ENCODE measurements around the gene UTP20. TPM values are rescaled to one million over a fixed set of nuclear protein-coding genes. Genes with fewer than 3 reads are reported as not detected.
A peak's percentile ranks its signal among the peaks of the same experiment; 100 is the strongest.

UTP20 gene
- polyA plus RNA-seq, 2 of the 4 experiments (the other 2 are of a cell fraction) = 12.6 to 34.6 TPM

DNA sequence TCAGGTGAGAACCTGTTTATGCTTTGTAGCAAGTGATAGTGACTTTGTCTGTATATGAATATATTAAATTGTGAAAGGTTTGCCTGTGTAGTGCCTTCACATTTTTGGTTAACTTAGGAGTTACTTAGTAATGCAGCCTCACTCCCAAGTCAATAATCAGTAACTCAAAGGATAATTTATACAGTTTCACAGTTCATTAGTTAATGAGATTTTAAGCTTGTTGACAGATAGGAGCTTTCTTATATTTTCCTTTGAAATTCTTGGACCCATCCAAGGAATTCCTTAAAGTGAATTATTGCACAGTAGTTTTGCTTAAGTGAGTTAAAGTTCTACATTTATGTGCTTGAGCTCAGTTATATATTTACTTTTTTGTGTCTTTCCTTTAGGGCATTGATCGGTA is 50.7 kb downstream of the UTP20 start:
- FAIRE-seq (no peak), ATAC-seq (no peak), DNase-seq (ENCODE audit: low read depth in 1 of 2, low spot score in 1 of 2) (no peak)
- H3K9me3 ChIP-seq = no peaks in the 10 kb centered on the region
- TF ChIP-seq SREBF2 (IDR thresholded peaks at IDR 0.05) (no peak), CHD4 (IDR thresholded peaks at IDR 0.05; ENCODE audit: borderline replicate concordance) (no peak), RFX5 (IDR thresholded peaks at IDR 0.05) (no peak), FOXS1 (CRISPR knock-in tag; IDR thresholded peaks at IDR 0.05) (no peak)
- TF ChIP-seq, protein P1, sequence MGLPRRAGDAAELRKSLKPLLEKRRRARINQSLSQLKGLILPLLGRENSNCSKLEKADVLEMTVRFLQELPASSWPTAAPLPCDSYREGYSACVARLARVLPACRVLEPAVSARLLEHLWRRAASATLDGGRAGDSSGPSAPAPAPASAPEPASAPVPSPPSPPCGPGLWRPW (IDR thresholded peaks at IDR 0.05) = no peak
- H3K27ac ChIP-seq = no peak overlapping the region
- H3K4me1 ChIP-seq = no peaks in the 10 kb centered on the region
- 86% methylated on average over 1 of the region's 1 CpG for WGBS (ENCODE audit: missing lambda C conversion rate)
- H3K4me3 ChIP-seq = no peak overlapping the region
- CTCF ChIA-PET = interaction anchor here (1.3 kb wide), 1 partner anchor 503 kb away, joined by 5 read pairs; no protein-coding TSS in a partner anchor
- H3K4me2 ChIP-seq = no peak overlapping the region
- POLR2A ChIA-PET = no interaction called here

DNA sequence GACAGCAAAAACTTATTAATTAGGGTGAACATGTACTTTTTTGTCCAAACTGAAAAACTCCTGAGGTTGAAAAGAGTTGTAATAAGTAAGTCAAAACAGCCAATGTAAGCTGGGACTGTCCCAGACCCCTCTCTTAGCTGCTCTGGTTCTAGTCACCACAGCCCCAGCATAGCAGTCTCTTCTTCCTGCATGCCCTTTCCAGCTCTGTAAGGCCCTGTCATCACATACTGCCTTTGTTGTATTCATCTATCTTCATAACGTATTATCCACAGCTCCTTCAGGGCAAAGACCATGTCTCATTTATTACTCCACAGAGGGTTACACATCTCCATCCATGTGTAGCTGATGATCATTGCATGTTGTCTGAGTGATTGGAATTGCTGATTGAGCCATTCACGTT is 56.5 kb downstream of the UTP20 start:
- TF ChIP-seq, protein P1 (IDR thresholded peaks at IDR 0.05) = no peak
- TF ChIP-seq, protein P2, sequence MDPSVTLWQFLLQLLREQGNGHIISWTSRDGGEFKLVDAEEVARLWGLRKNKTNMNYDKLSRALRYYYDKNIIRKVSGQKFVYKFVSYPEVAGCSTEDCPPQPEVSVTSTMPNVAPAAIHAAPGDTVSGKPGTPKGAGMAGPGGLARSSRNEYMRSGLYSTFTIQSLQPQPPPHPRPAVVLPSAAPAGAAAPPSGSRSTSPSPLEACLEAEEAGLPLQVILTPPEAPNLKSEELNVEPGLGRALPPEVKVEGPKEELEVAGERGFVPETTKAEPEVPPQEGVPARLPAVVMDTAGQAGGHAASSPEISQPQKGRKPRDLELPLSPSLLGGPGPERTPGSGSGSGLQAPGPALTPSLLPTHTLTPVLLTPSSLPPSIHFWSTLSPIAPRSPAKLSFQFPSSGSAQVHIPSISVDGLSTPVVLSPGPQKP (IDR thresholded peaks at IDR 0.05; ENCODE audit: low read depth, low read length) = no peak
- TF ChIP-seq ZFP36 (IDR thresholded peaks at IDR 0.05; ENCODE audit: borderline replicate concordance, partially characterized antibody) = no peak
- no peak for TF ChIP-seq HOXB13 (CRISPR knock-in tag; IDR thresholded peaks at IDR 0.05; ENCODE audit: low read depth)
- TF ChIP-seq TFCP2L1 (CRISPR knock-in tag; IDR thresholded peaks at IDR 0.05) = no peak
- TF ChIP-seq EHF (CRISPR knock-in tag; IDR thresholded peaks at IDR 0.05) = no peak
- no peak for TF ChIP-seq GATA3 (IDR thresholded peaks at IDR 0.05; ENCODE audit: borderline replicate concordance)
- ATAC-seq (no peak), FAIRE-seq (no peak), DNase-seq (ENCODE audit: low read depth in 1 of 2, low spot score in 1 of 2) (no peak)
- 94% methylated on average over 2 of the region's 2 CpGs for WGBS (ENCODE audit: missing lambda C conversion rate)
- Histone ChIP-seq H3K4me3 (no peak overlapping the region), H3K4me1 (no peaks in the 10 kb centered on the region), H3K9me3 (no peaks in the 10 kb centered on the region), H3K27ac (no peak overlapping the region), H3K4me2 (no peak overlapping the region)
- CTCF ChIA-PET = interaction anchor here (1.0 kb wide), 1 partner anchor 13 kb away, joined by 4 read pairs; no protein-coding TSS in a partner anchor
- POLR2A ChIA-PET = no interaction called here

DNA sequence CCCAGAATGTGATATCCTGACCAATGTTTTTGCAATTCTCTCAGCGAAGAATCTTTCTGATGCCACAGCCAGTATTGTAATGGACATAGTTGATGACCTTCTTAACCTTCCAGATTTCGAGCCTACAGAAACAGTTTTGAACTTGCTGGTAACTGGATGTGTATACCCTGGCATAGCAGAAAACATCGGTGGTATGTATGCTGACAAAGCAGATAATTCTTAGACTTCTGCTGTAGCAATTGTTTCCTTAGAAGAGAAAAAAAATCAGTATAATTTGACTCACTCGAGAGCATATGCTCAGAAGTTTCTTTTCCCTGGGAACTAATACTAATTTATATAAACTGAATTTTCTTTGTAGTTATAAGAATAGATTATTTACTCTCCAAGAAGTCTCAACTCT is 58.2 kb downstream of the UTP20 start:
- DNase-seq (ENCODE audit: low read depth in 1 of 2, low spot score in 1 of 2) (no peak), ATAC-seq (no peak), FAIRE-seq (no peak)
- H3K4me2 ChIP-seq = no peak overlapping the region
- CTCF ChIA-PET = interaction anchor here (1.0 kb wide), 1 partner anchor 15 kb away, joined by 4 read pairs; no protein-coding TSS in a partner anchor
- H3K9me3 ChIP-seq = no peaks in the 10 kb centered on the region
- POLR2A ChIA-PET = no interaction called here
- no peak overlapping the region for H3K27ac ChIP-seq
- no peaks in the 10 kb centered on the region for H3K4me1 ChIP-seq
- no peak overlapping the region for H3K4me3 ChIP-seq
- WGBS (ENCODE audit: missing lambda C conversion rate) = 91% methylated on average over 4 of the region's 4 CpGs
- TF ChIP-seq, protein P3, sequence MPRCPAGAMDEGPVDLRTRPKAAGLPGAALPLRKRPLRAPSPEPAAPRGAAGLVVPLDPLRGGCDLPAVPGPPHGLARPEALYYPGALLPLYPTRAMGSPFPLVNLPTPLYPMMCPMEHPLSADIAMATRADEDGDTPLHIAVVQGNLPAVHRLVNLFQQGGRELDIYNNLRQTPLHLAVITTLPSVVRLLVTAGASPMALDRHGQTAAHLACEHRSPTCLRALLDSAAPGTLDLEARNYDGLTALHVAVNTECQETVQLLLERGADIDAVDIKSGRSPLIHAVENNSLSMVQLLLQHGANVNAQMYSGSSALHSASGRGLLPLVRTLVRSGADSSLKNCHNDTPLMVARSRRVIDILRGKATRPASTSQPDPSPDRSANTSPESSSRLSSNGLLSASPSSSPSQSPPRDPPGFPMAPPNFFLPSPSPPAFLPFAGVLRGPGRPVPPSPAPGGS (IDR thresholded peaks at IDR 0.05) = no peak
- TF ChIP-seq HOXB13 (CRISPR knock-in tag; IDR thresholded peaks at IDR 0.05; ENCODE audit: low read depth) (no peak), MAFK (IDR thresholded peaks at IDR 0.05; ENCODE audit: partially characterized antibody) (peak; percentile 49), MAZ (IDR thresholded peaks at IDR 0.05; ENCODE audit: borderline replicate concordance, low read depth, low read length) (no peak)

DNA sequence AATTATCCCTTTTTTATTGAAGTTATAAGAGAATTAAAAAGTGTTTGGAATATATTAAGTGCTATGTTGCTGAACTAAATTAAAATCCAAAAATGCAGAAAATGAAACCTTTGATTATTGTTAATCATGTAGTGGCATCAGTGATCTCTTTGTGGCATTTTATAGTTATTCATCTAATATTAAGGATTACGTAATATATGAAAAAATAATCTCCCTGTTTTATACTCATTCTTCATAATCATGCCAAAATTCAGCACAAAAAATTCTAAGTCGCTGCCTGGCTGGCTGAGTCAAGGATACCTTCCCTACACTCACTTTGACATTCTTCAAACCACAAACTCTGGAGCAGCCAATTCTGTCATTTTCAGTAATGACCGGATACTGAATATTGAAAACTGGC is 64.0 kb downstream of the UTP20 start:
- no peak for DNase-seq (ENCODE audit: low read depth in 1 of 2, low spot score in 1 of 2)
- Histone ChIP-seq H3K4me1 (no peaks in the 10 kb centered on the region), H3K4me3 (no peak overlapping the region), H3K27ac (no peak overlapping the region), H3K4me2 (no peak overlapping the region), H3K9me3 (no peaks in the 10 kb centered on the region)
- no peak for ATAC-seq
- ChIA-PET CTCF (no interaction called here), POLR2A (no interaction called here)
- 94% methylated on average over 3 of the region's 3 CpGs for WGBS (ENCODE audit: missing lambda C conversion rate)
- FAIRE-seq = no peak
- TF ChIP-seq HOXA7 (CRISPR knock-in tag; IDR thresholded peaks at IDR 0.05) (no peak), SREBF2 (IDR thresholded peaks at IDR 0.05) (no peak), MAFK (IDR thresholded peaks at IDR 0.05; ENCODE audit: partially characterized antibody) (no peak), ZNF302 (CRISPR knock-in tag; IDR thresholded peaks at IDR 0.05) (no peak), GATA3 (IDR thresholded peaks at IDR 0.05; ENCODE audit: borderline replicate concordance) (no peak), RCOR1 (IDR thresholded peaks at IDR 0.05; ENCODE audit: low read depth, low read length) (no peak)
- TF ChIP-seq, protein P4, sequence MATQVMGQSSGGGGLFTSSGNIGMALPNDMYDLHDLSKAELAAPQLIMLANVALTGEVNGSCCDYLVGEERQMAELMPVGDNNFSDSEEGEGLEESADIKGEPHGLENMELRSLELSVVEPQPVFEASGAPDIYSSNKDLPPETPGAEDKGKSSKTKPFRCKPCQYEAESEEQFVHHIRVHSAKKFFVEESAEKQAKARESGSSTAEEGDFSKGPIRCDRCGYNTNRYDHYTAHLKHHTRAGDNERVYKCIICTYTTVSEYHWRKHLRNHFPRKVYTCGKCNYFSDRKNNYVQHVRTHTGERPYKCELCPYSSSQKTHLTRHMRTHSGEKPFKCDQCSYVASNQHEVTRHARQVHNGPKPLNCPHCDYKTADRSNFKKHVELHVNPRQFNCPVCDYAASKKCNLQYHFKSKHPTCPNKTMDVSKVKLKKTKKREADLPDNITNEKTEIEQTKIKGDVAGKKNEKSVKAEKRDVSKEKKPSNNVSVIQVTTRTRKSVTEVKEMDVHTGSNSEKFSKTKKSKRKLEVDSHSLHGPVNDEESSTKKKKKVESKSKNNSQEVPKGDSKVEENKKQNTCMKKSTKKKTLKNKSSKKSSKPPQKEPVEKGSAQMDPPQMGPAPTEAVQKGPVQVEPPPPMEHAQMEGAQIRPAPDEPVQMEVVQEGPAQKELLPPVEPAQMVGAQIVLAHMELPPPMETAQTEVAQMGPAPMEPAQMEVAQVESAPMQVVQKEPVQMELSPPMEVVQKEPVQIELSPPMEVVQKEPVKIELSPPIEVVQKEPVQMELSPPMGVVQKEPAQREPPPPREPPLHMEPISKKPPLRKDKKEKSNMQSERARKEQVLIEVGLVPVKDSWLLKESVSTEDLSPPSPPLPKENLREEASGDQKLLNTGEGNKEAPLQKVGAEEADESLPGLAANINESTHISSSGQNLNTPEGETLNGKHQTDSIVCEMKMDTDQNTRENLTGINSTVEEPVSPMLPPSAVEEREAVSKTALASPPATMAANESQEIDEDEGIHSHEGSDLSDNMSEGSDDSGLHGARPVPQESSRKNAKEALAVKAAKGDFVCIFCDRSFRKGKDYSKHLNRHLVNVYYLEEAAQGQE (IDR thresholded peaks at IDR 0.05) = no peak
- TF ChIP-seq, protein P1 (IDR thresholded peaks at IDR 0.05) = no peak
- TF ChIP-seq, protein P5, sequence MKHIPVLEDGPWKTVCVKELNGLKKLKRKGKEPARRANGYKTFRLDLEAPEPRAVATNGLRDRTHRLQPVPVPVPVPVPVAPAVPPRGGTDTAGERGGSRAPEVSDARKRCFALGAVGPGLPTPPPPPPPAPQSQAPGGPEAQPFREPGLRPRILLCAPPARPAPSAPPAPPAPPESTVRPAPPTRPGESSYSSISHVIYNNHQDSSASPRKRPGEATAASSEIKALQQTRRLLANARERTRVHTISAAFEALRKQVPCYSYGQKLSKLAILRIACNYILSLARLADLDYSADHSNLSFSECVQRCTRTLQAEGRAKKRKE (CRISPR knock-in tag; IDR thresholded peaks at IDR 0.05; ENCODE audit: low read depth) = no peak
